ENCODE results near the gene ADISSP.

DNA sequence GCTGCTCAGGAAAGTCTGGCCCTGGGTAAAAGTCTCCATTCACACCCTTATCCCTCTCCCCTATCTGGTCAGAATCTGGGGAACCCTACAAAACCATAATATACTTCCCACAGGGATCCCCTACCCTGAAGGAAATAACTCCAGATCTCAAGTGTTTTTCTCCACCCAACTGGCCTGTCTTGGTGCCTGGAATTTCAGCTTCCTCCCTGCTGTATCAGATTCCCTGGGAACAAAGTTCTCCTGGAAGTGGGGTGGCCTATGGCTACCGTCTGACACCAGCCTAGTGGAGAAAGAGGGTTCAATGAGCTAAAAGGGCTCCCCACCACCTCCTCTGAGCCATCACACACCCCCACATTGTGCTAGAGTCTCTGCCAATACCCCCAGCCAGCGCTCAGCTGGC lies 20.1 kb downstream of the ADISSP start:
- TF ChIP-seq CTCF (IDR thresholded peaks at IDR 0.05 in 2 of 3, conservative IDR thresholded peaks at IDR 0.05 in 1 of 3; ENCODE audit: insufficient read depth in 2 of 3, low read depth in 1 of 3, low read length in 3 of 3) = no peak
- no peak for TF ChIP-seq FOS (IDR thresholded peaks at IDR 0.05; ENCODE audit: extremely low read depth, insufficient read length)
- no peak for TF ChIP-seq ZNF551 (CRISPR knock-in tag; IDR thresholded peaks at IDR 0.05)
- TF ChIP-seq CEBPB (tag; IDR thresholded peaks at IDR 0.05) = no peak

All from K562 (cell line).